ENCODE measurements around the gene SMURF1. TPM values are rescaled to one million over a fixed set of nuclear protein-coding genes. Genes with fewer than 3 reads are reported as not detected.

Gene SMURF1
- polyA plus RNA-seq, 1 donor from 2014 or later, result 22.9 TPM

GRCh38 chr7:99083068-99083651, 60.7 kb downstream of the SMURF1 start:
- Histone ChIP-seq H3K79me2 (replicated peaks; ENCODE audit: insufficient read depth, low read length) (peaks cover 17% of the 10 kb centered on the region), H3K9me2 (ENCODE audit: insufficient read depth, low read length) (no peaks in the 10 kb centered on the region), H3K27ac (ENCODE audit: low read length) (no peak overlapping the region), H3K36me3 (ENCODE audit: insufficient read depth, low read length) (no peaks in the 10 kb centered on the region), H3K4me3 (ENCODE audit: low read length) (no peak overlapping the region), H3F3A (ENCODE audit: insufficient read depth, low read length, poor library complexity, severe bottlenecking) (no peaks in the 10 kb centered on the region), H4K20me1 (ENCODE audit: insufficient read depth) (no peaks in the 10 kb centered on the region), H2AFZ (ENCODE audit: low read depth, low read length) (no peak overlapping the region), H3K4me2 (ENCODE audit: low read length) (no peak overlapping the region), H3K9ac (ENCODE audit: low read length) (no peak overlapping the region), H3K9me3 (ENCODE audit: low read length) (peaks cover 3% of the 10 kb centered on the region), H3K27me3 (ENCODE audit: insufficient read depth, low read depth, low read length) (no peaks in the 10 kb centered on the region)
- no peak for TF ChIP-seq MXI1 (conservative IDR thresholded peaks at IDR 0.05; ENCODE audit: poor library complexity, severe bottlenecking)
- no peak for TF ChIP-seq EZH2 (IDR thresholded peaks at IDR 0.05; ENCODE audit: borderline replicate concordance, insufficient read depth, low read length, poor library complexity, severe bottlenecking)
- TF ChIP-seq POLR2AphosphoS5 (IDR thresholded peaks at IDR 0.05), result no peak
- no peak for TF ChIP-seq RAD21 (conservative IDR thresholded peaks at IDR 0.05)
- TF ChIP-seq EP300 (conservative IDR thresholded peaks at IDR 0.05; ENCODE audit: poor library complexity, severe bottlenecking), result no peak
- no peak for TF ChIP-seq REST (IDR thresholded peaks at IDR 0.05; ENCODE audit: borderline replicate concordance)
- no peak for TF ChIP-seq TAF1 (IDR thresholded peaks at IDR 0.05; ENCODE audit: low read depth)
- TF ChIP-seq SMC3 (conservative IDR thresholded peaks at IDR 0.05; ENCODE audit: poor library complexity), result no peak
- TF ChIP-seq CTCF (IDR thresholded peaks at IDR 0.05; ENCODE audit: poor library complexity, severe bottlenecking), result no peak

GRCh38 chr7:99080679-99081078, 63.2 kb downstream of the SMURF1 start:
- Histone ChIP-seq H3K9me3 (ENCODE audit: low read length) (no peaks in the 10 kb centered on the region), H3K4me3 (ENCODE audit: low read length) (no peak overlapping the region), H3K79me2 (replicated peaks; ENCODE audit: insufficient read depth, low read length) (peaks cover 7% of the 10 kb centered on the region), H2AFZ (ENCODE audit: low read depth, low read length) (no peak overlapping the region), H4K20me1 (ENCODE audit: insufficient read depth) (no peaks in the 10 kb centered on the region), H3K4me2 (ENCODE audit: low read length) (no peak overlapping the region), H3K9ac (ENCODE audit: low read length) (no peak overlapping the region), H3K36me3 (ENCODE audit: insufficient read depth, low read length) (no peaks in the 10 kb centered on the region), H3K27me3 (ENCODE audit: insufficient read depth, low read depth, low read length) (no peaks in the 10 kb centered on the region), H3K27ac (ENCODE audit: low read length) (no peak overlapping the region), H3F3A (ENCODE audit: insufficient read depth, low read length, poor library complexity, severe bottlenecking) (no peaks in the 10 kb centered on the region), H3K9me2 (ENCODE audit: insufficient read depth, low read length) (no peaks in the 10 kb centered on the region)
- TF ChIP-seq POLR2AphosphoS5 (IDR thresholded peaks at IDR 0.05), result no peak
- no peak for TF ChIP-seq CTCF (IDR thresholded peaks at IDR 0.05; ENCODE audit: poor library complexity, severe bottlenecking)
- no peak for TF ChIP-seq EZH2 (IDR thresholded peaks at IDR 0.05; ENCODE audit: borderline replicate concordance, insufficient read depth, low read length, poor library complexity, severe bottlenecking)
- no peak for TF ChIP-seq MXI1 (conservative IDR thresholded peaks at IDR 0.05; ENCODE audit: poor library complexity, severe bottlenecking)
- TF ChIP-seq SMC3 (conservative IDR thresholded peaks at IDR 0.05; ENCODE audit: poor library complexity), result no peak
- no peak for TF ChIP-seq RAD21 (conservative IDR thresholded peaks at IDR 0.05)
- TF ChIP-seq TAF1 (IDR thresholded peaks at IDR 0.05; ENCODE audit: low read depth), result no peak
- no peak for TF ChIP-seq REST (IDR thresholded peaks at IDR 0.05; ENCODE audit: borderline replicate concordance)
- no peak for TF ChIP-seq EP300 (conservative IDR thresholded peaks at IDR 0.05; ENCODE audit: poor library complexity, severe bottlenecking)
